ENCODE results near the gene HLA-DQA1.
"Not testable (repeated sequence)": the region's sequence is repeated elsewhere in the genome, so short reads cannot be mapped to it uniquely, and the experiment has no call there.

The HLA-DQA1 gene

DNA sequence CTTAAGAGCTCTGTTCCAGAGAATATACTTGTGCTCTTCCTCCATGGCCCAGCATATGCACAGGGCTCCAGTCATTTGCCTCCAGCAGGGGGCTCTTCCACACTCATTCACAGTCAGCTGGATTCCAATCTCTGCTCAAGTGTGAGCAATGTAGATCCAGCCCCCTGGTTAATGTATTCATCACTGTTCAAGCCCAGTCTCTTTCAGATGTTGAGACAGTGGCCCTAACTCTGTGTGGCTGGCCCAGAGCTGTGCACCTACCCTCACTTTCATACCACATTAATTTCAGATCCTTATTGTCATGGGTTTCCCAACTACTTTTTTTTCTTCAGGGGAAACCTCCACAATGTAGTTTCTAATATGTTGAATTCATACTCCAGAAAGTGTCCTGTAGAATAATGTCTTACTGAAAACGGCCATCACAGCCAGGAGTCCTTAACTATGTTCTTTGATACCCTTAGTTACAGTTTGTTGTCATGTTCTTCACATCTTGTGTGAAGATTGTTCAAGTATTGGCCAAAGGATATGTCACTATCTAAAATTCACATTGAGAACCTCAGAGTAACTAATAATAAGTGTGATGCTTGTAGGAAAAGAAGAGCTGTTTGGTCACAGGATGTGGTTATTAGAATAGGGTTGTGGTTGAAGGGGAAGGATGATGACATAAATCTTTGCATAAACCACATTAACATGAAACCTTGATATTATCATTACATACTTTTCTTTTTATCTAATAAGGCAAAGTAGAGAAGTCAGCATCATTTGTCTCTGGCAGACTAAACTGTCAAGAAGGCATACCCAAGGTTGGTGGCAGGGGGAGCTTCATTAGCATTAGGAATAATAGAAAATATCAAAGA lies 14.4 kb upstream of the HLA-DQA1 start:
- DNase-seq: no peak

DNA sequence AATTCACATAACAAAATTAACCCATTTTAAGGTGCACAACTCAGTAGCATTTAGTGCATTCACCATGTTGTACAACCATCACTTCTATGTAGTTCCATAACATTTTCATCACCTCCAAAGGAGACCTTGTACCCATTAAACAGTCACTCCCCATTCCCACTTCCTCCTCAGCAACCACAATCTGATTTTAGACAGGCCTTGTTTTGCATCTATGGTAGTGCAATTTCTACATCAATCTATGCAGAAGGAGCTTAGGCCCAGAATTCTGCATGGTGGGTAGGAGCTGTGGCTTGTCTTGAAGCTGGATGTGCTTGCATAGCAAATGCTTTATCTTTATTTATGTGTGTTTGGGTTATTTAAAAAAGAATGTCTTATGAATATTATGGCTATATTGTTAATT lies 13.5 kb upstream of the HLA-DQA1 start:
- DNase-seq: no peak

DNA sequence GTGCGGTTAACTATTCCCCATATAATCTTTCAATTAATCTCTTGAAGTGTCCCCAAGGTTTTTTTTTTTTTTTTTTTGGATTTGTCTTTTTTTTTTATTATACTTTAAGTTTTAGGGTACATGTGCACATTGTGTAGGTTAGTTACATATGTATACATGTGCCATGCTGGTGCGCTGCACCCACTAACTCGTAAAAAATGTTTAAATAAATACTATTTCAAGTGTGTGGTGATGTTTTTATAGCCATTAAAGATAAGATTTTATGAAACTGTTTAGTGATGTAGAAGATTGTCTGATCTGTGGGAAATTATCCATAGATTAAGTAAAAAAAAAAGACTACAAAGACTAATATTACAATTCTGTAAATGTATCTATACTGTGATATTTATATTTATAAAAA lies 12.6 kb upstream of the HLA-DQA1 start:
- DNase-seq: no peak

DNA sequence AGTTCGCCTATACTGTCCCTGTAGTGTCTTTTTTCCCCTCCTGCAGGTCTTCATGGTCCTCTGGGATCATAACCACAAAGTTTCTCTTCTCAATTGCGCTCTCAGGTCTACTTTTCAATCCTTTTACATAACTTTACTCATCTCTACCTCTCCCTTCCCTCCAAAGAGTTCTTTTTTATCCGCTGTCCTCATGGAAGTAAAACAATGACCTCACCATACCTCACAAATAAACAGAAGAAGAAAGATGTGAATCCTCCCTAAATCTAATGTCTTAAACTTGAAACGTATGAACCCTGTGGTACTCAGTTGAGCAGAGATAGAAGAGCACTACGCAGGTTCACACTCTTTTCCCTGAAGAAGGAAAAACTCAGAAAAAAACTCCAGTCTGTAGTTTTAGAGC lies 12.1 kb upstream of the HLA-DQA1 start:
- no peak for DNase-seq

DNA sequence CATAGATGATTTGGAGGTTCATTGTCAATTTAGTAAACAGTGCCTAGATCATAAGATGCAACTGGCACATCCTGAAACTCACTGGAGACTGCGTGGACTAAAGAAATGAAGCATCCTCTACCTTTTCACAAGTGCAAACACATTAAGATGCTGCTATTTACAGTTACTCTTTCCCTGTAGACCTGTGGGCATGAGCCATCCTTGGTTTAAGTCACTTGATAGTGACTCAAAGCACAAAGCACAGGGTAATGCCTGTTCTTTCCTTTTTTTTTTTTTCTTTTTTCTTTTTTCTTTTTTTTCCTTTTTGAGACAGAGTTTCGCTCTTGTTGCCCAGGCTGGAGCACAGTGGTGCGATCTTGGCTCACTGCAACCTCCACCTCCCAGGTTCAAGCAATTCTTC lies 10.0 kb upstream of the HLA-DQA1 start:
- no peak for DNase-seq

DNA sequence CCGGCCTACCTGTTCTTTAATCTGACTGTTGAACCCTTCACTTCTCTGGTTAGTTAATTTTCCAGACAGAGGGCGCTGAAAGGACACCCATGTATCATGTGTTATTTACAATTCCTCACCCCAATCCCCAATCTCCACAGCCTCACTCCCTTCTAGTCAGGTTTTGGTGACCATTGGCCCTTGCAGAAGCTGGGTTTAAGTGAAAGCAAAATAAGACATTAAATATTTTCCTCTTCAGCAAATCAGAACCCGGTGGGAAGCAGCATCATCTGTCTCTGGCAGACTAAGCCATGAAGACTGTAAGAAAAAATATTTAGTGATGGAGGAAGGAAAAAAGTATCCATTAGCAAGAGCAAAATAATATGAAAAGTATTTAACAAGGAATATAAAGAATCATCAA lies 9.4 kb upstream of the HLA-DQA1 start:
- DNase-seq: no peak

DNA sequence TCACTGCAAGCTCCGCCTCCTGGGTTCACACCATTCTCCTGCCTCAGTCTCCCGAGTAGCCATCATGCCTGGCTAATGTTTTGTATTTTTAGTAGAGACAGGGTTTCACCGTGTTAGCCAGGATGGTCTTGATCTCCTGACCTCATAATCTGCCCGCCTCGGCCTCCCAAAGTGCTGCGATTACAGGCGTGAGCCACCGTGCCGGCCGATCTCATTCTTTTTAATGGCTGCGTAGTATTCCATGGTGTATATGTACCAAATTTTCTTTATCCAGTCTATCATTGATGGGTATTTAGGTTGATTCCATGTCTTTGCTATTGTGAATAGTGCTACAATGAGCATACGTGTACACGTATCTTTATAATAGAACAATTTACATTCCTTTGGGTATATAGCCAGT lies 7.4 kb upstream of the HLA-DQA1 start:
- DNase-seq: not testable (repeated sequence)

DNA sequence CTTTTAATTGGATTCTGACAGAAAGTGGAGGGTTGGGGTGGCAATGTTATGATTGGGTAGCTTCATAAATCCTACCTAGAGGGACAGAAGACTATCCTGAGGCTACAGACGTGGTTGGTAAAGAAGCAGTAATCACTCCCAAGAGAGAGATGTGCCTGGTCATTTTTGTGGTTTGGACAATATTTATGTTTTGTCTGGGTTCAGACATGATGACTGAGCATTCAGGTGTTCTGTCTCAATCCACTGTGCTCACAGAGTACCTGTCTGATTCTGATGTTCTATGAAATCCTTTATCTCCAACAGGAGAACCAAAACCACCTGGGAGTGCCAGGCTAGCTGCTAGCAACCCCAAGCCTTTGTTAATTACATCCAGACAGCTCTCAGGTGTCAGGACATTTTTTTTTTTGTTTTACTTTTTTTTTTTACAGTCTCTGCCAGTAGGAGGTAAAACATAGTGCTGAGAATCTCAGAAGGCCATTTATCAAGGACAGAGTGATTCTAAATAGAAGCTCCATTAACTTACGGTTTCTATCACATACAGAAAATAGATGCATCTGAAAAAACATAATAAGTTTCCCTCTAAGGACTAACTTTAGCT lies 1.6 kb upstream of the HLA-DQA1 start:
- DNase-seq: no peak

DNA sequence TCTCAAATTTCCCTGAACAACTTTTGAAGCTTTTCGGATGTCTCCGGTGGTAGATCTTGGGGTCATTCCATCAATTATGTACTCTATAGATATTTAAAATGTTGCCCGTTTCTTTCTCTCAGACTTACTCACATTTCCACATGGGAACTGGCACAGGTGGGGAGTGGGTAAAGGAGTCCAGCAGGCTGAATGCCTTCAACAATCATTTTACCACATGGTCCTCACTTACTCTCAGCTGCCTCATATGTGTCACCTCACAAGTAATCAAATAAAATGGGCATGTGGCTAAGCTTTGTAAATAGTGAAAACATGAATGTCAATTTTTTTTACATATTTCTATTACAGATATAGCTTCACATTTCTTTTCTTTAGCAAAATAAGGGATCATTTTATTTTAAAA lies 677 bp downstream of the HLA-DQA1 start:
- no peak for DNase-seq

DNA sequence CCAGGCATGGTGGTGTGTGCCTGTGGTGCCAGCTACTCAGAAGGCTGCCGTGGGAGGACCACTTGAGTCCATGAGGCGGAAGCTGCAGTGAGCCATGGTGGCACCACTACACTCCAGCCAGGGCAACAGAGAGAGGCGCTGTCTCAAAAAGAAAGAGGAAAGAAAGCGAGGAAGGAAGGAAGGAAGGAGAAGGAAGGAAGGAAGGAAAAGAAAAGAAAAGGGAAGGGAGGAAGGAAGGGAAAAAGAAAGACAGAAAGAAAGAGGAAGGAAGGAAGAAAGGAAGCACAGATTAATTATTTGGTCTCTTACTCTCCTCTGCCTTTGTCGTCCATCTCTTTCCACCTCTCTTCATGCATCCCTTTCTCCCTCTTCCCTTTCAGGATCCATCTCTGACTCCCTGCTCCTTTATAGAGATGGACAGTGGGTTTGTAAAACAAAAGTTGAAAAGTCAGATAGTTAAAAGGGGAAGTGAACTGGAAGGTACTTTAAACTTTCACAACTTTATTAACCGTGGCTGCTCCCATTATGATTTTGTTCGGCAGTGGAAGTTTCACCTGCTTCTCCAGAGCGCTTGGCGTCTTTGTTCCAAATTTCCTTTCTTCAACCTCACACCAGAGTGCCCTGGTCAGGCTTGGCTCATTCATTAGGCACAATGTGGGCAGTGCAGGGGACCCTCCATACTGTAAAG lies 1.5 kb downstream of the HLA-DQA1 start:
- no peak for DNase-seq

DNA sequence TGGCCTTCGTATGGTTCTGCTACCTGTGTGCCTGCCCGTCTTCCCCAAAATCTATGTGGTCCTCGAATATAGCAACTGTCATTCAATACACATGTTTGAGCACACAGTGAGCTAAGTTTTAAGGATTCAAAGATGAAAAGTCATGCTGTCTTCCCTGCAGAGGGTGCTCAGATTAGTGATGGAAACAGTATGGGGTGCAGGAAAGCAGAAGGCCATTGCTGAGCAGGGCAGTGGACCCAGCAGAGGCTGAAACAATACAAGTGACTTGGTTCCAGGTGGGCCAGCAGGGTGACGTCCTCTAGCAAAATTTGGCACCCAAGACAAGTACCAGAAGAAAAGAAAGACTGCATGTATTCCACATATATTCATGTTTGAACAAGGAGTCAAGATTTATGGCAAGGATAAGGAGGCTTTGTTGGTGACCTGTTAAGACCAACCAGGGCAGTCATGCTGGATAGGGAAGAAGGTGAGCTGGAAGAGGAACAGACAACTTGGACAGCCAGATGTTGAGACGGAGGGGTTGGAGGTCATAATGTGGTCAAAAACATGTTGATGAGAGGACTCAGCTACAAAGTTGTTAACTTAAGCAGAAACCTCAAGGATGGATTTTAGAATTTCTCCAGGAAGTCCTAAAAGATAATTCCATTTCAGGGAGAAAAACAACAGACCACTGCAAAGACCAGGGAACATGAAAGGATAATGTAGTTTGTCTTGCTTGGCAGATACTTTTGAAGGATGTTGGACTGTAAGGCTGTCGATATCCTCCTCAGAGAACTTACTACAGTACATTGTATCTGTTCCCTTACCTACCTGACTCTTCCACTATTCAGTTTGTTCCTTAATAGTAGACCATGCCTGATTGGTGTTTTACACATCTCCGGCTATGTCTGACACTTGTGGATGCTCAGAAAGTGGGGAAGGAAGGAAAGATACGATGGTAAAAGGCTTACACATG lies 2.5 kb downstream of the HLA-DQA1 start:
- DNase-seq: no peak

DNA sequence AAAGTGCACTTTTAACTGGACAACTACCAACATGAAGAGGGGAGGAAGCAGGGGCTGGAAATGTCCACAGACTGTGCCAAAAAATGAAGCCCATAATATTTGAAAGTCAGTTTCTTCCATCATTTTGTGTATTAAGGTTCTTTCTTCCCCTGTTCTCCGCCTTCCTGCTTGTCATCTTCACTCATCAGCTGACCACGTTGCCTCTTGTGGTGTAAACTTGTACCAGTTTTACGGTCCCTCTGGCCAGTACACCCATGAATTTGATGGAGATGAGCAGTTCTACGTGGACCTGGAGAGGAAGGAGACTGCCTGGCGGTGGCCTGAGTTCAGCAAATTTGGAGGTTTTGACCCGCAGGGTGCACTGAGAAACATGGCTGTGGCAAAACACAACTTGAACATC lies 3.9 kb downstream of the HLA-DQA1 start:
- no peak for DNase-seq

DNA sequence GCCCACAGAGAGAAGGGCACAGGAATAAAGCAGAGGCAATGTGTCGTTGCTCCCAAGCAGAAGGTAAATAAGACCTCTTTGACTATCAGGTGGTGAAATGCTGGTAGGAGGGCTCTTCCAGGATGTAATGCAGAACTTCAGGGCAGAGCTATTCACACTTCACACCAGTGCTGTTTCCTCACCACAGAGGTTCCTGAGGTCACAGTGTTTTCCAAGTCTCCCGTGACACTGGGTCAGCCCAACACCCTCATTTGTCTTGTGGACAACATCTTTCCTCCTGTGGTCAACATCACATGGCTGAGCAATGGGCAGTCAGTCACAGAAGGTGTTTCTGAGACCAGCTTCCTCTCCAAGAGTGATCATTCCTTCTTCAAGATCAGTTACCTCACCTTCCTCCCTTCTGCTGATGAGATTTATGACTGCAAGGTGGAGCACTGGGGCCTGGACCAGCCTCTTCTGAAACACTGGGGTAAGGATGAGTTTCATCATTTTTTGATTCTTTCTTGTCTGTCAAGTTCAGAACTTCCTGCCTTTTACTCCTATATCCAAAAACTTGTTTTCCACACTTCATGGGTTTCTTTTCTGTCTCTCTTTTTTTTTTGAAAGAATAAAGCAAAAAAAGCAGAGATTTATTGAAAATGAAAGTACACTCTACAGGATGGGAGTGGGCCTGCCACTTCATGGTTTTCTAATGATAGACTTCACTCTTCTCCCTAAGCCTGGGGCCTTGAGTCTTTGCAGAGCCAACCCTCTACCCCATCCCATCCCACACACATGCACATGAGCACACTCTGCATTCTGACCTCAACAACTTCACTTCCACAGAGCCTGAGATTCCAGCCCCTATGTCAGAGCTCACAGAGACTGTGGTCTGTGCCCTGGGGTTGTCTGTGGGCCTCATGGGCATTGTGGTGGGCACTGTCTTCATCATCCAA lies 4.8 kb downstream of the HLA-DQA1 start:
- not testable (repeated sequence) for DNase-seq

DNA sequence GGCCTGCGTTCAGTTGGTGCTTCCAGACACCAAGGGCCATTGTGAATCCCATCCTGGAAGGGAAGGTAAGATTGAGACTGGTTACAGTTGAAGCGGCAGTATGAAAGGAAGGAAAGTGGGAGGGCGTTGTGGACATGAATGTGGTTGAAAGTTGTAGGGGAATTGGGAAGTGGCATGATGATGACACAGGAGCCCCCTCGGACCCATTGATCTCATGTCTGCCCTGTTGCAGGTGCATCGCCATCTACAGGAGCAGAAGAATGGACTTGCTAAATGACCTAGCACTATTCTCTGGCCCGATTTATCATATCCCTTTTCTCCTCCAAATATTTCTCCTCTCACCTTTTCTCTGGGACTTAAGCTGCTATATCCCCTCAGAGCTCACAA lies 5.5 kb downstream of the HLA-DQA1 start:
- DNase-seq: no peak

DNA sequence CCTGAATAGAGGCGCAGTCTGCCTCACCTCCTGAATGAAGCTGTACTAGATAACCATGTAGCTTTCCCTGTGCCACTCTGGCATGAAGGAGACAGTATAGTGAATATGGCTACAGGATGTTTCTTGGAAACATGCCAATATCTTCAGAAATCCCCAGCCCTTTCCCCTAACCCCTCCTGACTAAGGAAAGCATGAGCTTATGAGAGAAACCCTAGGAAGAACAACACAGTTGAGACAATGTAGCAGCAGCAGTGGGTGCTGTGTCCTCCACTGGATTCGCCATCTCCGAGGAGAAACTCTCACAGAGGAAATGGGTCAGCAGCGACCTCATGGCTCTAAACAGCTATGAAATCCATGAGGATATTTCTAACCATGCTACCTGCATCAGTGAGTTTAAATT lies 6.7 kb downstream of the HLA-DQA1 start:
- DNase-seq: no peak

DNA sequence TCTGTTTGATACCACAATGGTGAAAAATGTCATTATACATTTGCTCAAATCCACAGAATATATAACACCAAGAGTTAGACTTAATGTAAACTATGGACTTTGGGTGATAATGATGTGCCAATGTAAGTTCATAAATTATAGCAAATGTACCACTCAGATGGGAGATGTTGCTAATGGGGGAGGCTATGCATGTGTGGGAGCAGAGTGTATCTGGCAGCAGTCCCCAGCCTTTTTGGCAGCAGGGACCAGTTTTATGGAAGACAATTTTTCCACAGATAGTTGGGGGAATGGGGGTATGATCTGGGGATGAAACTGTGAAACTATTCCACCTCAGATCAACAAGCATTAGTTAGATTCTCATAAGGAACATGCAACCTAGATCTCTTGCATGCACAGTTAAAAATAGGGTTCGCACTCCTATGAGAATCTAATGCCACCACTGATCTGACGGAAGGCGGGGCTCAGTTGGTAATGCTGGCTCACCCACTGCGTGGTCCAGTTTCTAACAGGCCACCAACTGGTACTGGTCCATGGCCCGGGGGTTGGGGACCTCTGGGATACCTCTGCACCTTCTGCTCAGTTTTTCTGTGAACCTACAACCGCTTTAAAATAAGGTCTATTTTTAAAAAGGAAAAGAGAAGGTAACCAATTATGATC lies 8.0 kb downstream of the HLA-DQA1 start:
- DNase-seq: no peak

DNA sequence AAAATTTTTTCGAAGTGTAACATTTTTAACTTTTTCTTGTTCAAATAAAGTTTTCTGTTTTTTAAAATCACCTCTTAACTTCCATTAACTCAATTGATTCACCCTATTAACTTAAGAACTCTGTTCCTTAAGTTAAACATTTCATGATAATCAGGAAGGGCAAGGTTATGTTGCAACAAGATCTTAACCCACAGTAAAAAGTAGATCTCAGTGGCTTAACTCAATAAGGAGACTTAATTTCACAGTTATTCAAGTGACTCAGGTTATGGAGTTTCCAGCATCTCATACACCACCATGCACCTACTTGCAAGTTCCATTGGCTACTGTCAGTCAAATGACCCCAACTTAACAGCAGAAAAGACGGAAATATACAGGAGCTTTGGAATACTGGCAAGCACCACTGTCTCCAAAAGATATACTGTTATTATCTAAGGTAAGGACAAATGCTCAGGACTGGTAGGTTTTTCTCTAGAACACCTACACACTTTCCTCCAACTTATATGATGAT lies 18.1 kb downstream of the HLA-DQA1 start:
- DNase-seq: no peak

DNA sequence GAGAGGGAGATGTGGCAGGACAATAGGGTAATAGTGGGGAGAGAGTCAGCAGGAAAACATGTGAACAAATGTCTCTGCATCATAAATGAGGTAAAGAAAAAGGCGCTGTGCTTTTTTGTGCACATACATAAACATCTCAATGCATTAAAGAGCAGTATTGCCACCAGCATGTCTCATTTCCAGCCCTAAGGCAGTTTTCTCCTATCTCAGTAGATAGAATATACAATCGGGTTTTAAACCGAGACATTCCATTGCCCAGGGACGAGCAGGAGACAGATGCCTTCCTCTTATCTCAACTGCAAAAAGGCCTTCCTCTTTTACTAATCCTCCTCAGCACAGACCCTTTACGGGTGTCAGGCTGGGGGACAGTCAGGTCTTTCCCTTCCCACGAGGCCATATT lies 20.1 kb downstream of the HLA-DQA1 start:
- not testable (repeated sequence) for DNase-seq

DNA sequence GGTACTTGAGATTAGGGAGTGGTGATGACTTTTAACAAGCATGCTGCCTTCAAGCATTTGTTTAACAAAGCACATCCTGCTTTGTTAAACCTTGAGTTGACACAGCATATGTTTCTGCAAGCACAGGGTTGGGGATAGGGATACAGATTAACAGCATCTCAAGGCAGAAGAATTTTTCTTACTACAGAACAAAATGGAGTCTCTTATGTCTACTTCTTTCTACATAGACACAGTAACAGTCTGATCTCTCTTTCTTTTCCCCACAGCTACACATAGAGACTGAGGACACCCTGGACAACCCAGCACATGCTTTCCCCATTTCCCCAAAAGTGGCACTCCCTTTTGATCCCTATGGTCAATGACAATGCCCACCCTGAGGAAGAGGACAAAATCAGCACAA lies 20.6 kb downstream of the HLA-DQA1 start:
- DNase-seq: not testable (repeated sequence)

DNA sequence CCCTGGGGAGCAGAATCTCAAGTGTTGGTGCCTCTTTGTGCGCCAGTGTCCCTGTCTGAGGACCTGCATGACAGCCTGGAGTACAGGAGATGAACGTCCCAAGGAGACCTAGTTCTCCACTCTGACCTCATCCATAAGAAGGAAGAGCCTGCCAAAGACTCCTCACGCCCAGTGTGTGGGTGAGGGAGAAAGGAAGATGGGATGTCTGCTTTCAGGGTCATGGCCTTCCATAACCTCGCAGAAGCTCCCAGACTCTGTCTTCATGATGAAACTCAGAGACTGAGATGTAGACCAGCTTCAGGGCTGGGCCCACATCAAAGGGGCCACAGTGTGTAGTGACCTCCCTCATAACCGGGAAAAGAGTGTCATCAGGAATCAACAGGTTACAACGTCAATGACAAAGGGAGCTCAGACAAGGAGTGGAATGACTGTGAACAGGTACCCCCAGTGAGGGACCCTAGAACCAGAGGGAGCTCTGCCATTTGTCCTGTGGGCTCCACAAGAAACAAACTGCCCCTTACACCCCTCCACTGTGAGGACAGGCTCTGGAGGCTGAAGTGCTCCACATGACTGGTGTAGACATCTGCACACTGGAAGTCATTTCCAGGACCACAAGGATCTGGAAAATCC lies 21.2 kb downstream of the HLA-DQA1 start:
- DNase-seq: no peak
